ENCODE measurements around the gene GRIK2. TPM values are rescaled to one million over a fixed set of nuclear protein-coding genes. Genes with fewer than 3 reads are reported as not detected.

Gene GRIK2
- polyA plus RNA-seq, 1 of the 3 experiments (the other 2 are of a cell fraction) = 0.30 TPM

GRCh38 chr6:101399616-101400162 lies 6.2 kb downstream of the GRIK2 start:
- H3K9ac ChIP-seq = no peak overlapping the region

GRCh38 chr6:101400326-101401135 lies 7.0 kb downstream of the GRIK2 start:
- peak overlapping the region in 1 of 2 experiments; percentile 39; a peak in 2 of 4 replicates for H3K27ac ChIP-seq (ENCODE audit: low read depth in 2 of 2, low read length in 1 of 2)
- peak overlapping the region in 1 of 2 experiments; percentile 52; a peak in 1 of 4 replicates for H3K4me3 ChIP-seq (ENCODE audit: low read depth in 2 of 2, low read length in 1 of 2)
- H3F3A ChIP-seq (replicated peaks; ENCODE audit: insufficient read depth) = no peaks in the 10 kb centered on the region
- H3K36me3 ChIP-seq (replicated peaks in 1 of 2; ENCODE audit: control insufficient read depth in 1 of 2, insufficient read depth in 2 of 2, low read length in 1 of 2) = no peaks in the 10 kb centered on the region
- H3K79me2 ChIP-seq (ENCODE audit: insufficient read depth) = no peaks in the 10 kb centered on the region
- no peak overlapping the region for H2AFZ ChIP-seq (ENCODE audit: low read depth)
- CTCF ChIA-PET = interaction anchor here (0.7 to 1.0 kb wide), 2 partner anchors 9 to 39 kb away, joined by 3 read pairs; no protein-coding TSS in a partner anchor
- no peak overlapping the region for H3K9ac ChIP-seq
- H3K9me2 ChIP-seq = no peaks in the 10 kb centered on the region
- TF ChIP-seq USF1 (IDR thresholded peaks at IDR 0.05; ENCODE audit: borderline replicate concordance, low read depth) (no peak), TCF12 (IDR thresholded peaks at IDR 0.05) (no peak), EP300 (IDR thresholded peaks at IDR 0.05; ENCODE audit: borderline replicate concordance in 1 of 2, low read depth in 1 of 2, low read length in 1 of 2) (no peak), JUND (IDR thresholded peaks at IDR 0.05) (no peak), GATA2 (CRISPR knock-in tag; IDR thresholded peaks at IDR 0.05) (no peak), FOXM1 (IDR thresholded peaks at IDR 0.05; ENCODE audit: low read depth) (no peak), GABPA (IDR thresholded peaks at IDR 0.05; ENCODE audit: low read depth) (no peak), MXI1 (IDR thresholded peaks at IDR 0.05; ENCODE audit: low read depth, low read length) (peak; percentile 42; the same call in 1 of the 2 replicates)
- H3K9me3 ChIP-seq = no peaks in the 10 kb centered on the region
- peaks cover 54% of the 10 kb centered on the region for H3K27me3 ChIP-seq (ENCODE audit: insufficient read depth)
- H3K4me2 ChIP-seq = no peak overlapping the region
- peaks cover 0 to 36% of the 10 kb centered on the region in 2 experiments; a peak in 2 of 4 replicates for H3K4me1 ChIP-seq (ENCODE audit: control insufficient read depth in 1 of 2, insufficient read depth in 2 of 2, low read depth in 1 of 2, low read length in 1 of 2)
- POLR2A ChIA-PET = no interaction called here
- H4K20me1 ChIP-seq (ENCODE audit: insufficient read depth) = no peaks in the 10 kb centered on the region
- 30% methylated on average over 10 of the region's 10 CpGs for WGBS (ENCODE audit: low lambda C conversion rate)
- DNase-seq = no peak

More at GRCh38 chr6:101399616-101400162, 6.2 kb downstream of the GRIK2 start:
- POLR2A ChIA-PET = no interaction called here
- Histone ChIP-seq H3K4me2 (peak overlapping the region; percentile 71), H3K4me3 (ENCODE audit: low read depth in 2 of 2, low read length in 1 of 2) (peak overlapping the region; percentile 49 to 52; a peak in 3 of 4 replicates), H3K9me2 (no peaks in the 10 kb centered on the region), H3F3A (replicated peaks; ENCODE audit: insufficient read depth) (no peaks in the 10 kb centered on the region), H2AFZ (ENCODE audit: low read depth) (peak overlapping the region; percentile 27; the same call in 1 of the 2 replicates), H3K36me3 (replicated peaks in 1 of 2; ENCODE audit: control insufficient read depth in 1 of 2, insufficient read depth in 2 of 2, low read length in 1 of 2) (no peaks in the 10 kb centered on the region), H3K4me1 (ENCODE audit: control insufficient read depth in 1 of 2, insufficient read depth in 2 of 2, low read depth in 1 of 2, low read length in 1 of 2) (peaks cover 0 to 32% of the 10 kb centered on the region in 2 experiments; a peak in 2 of 4 replicates), H3K9me3 (no peaks in the 10 kb centered on the region), H3K27ac (ENCODE audit: low read depth in 2 of 2, low read length in 1 of 2) (peak overlapping the region in 1 of 2 experiments; percentile 79; a peak in 2 of 4 replicates), H3K27me3 (ENCODE audit: insufficient read depth) (peaks cover 54% of the 10 kb centered on the region), H4K20me1 (ENCODE audit: insufficient read depth) (no peaks in the 10 kb centered on the region), H3K79me2 (ENCODE audit: insufficient read depth) (no peaks in the 10 kb centered on the region)
- peak; percentile 45 for DNase-seq
- peak; percentile 8; the same call in 1 of the 2 replicates for TF ChIP-seq MXI1 (IDR thresholded peaks at IDR 0.05; ENCODE audit: low read depth, low read length)
- TF ChIP-seq GATA2 (CRISPR knock-in tag; IDR thresholded peaks at IDR 0.05) = no peak
- no peak for TF ChIP-seq PBX3 (IDR thresholded peaks at IDR 0.05)
- 13% methylated on average over 22 of the region's 30 CpGs for WGBS (ENCODE audit: low lambda C conversion rate)
- CTCF ChIA-PET = interaction anchor here (0.7 kb wide), 1 partner anchor 39 kb away, joined by 3 read pairs; no protein-coding TSS in a partner anchor
